Activated CD4-positive, CD25-positive, alpha-beta regulatory T cell treated with anti-CD3 and anti-CD28 coated beads, Interleukin-2, amount 50 U/mL, for 16 hours (primary cell): Measurements from ENCODE around the gene GCH1.

Experiments
- DNase-seq: peaks from one replicate; pipeline ENCODE4 v3.0.0-alpha.2; 2020; ENCODE audit warnings: low read depth, low spot score

GCH1 gene

GRCh38 chr14:54823757-54824549 is 78.7 kb downstream of the GCH1 start:
- no peak for DNase-seq

- no peak for DNase-seq
Measured at GRCh38 chr14:54822685-54823084, 79.9 kb downstream of the GCH1 start.

GRCh38 chr14:54818201-54819133 is 84.2 kb downstream of the GCH1 start:
- DNase-seq = no peak

- DNase-seq = no peak
Measured at GRCh38 chr14:54817506-54817905, 85.1 kb downstream of the GCH1 start.

- no peak for DNase-seq
Measured at GRCh38 chr14:54816450-54816849, 86.2 kb downstream of the GCH1 start.

- no peak for DNase-seq
Measured at GRCh38 chr14:54815515-54815914, 87.1 kb downstream of the GCH1 start.

- no peak for DNase-seq
Measured at GRCh38 chr14:54815016-54815415, 87.6 kb downstream of the GCH1 start.

- DNase-seq = no peak
Measured at GRCh38 chr14:54814076-54814475, 88.5 kb downstream of the GCH1 start.

GRCh38 chr14:54813081-54813480 is 89.5 kb downstream of the GCH1 start:
- no peak for DNase-seq

- no peak for DNase-seq
Measured at GRCh38 chr14:54812617-54813016, 90.0 kb downstream of the GCH1 start.

- DNase-seq = no peak
Measured at GRCh38 chr14:54809767-54810166, 92.9 kb downstream of the GCH1 start.

GRCh38 chr14:54808326-54809161 is 94.1 kb downstream of the GCH1 start:
- no peak for DNase-seq

- no peak for DNase-seq
Measured at GRCh38 chr14:54807881-54808280, 94.7 kb downstream of the GCH1 start.

- no peak for DNase-seq
Measured at GRCh38 chr14:54807428-54807827, 95.2 kb downstream of the GCH1 start.

GRCh38 chr14:54806616-54807015 is 96.0 kb downstream of the GCH1 start:
- no peak for DNase-seq

- peak; percentile 50 for DNase-seq
Measured at GRCh38 chr14:54805445-54806322, 96.9 kb downstream of the GCH1 start.

GRCh38 chr14:54805070-54805444 is 97.6 kb downstream of the GCH1 start:
- DNase-seq = no peak

GRCh38 chr14:54804538-54805041 is 98.0 kb downstream of the GCH1 start:
- no peak for DNase-seq

GRCh38 chr14:54803926-54804537 is 98.6 kb downstream of the GCH1 start:
- no peak for DNase-seq

- DNase-seq = no peak
Measured at GRCh38 chr14:54803396-54803795, 99.2 kb downstream of the GCH1 start.
